B cell (primary cell): Measurements from ENCODE around the gene UBA7. TPM values are rescaled to one million over a fixed set of nuclear protein-coding genes. Genes with fewer than 3 reads are reported as not detected.
A peak's percentile ranks its signal among the peaks of the same experiment; 100 is the strongest.

Source experiments
- ATAC-seq: fragments of 200-7000 bp; cut with Tn5 transposase; one replicate; pipeline ENCODE4 v1.10.0; 2021; ENCODE audit warnings: low read depth, mild to moderate bottlenecking, moderate number of reproducible peaks, moderate library complexity
- CTCF ChIA-PET: fragments of 350-600 bp; sonication (Branson Sonifier 250); formaldehyde crosslinking; loops from one replicate; lab custom pipeline; 2021; ENCODE audit warnings: antibody characterized with exemption, inconsistent platforms; lab: Charles Lee
- POLR2A ChIA-PET: fragments of 350-600 bp; sonication (Branson Sonifier 250); formaldehyde crosslinking; loops from one replicate; lab custom pipeline; 2021; ENCODE audit warnings: antibody characterized with exemption; lab: Charles Lee
- DNase-seq: peaks from one replicate; pipeline ENCODE4 v3.0.0; 2013
- H2AFZ ChIP-seq: 2 replicates; pipeline ENCODE4 v1.6.1; 2012; ENCODE audit warnings: mild to moderate bottlenecking, low read depth, low read length; ENCODE audit not compliant: insufficient read depth, poor library complexity, severe bottlenecking
- H3K27ac ChIP-seq, 2 donors: 1 replicate in 1 of 2; 2 replicates in 1 of 2; pipeline ENCODE4 v1.5.1; 2012 to 2013; ENCODE audit warnings: low read length in 2 of 2, mild to moderate bottlenecking in 2 of 2, moderate library complexity in 1 of 2
- H3K27me3 ChIP-seq, 4 experiments: fragments of 200-600 bp in 1 of 4; sonication (generic) in 1 of 4; replicated peaks in 1 of 4; 1 replicate in 2 of 4; 2 replicates in 2 of 4; pipeline versions ENCODE4 v1.6.1 to v1.7.0; 2013 to 2016; ENCODE audit warnings: low read length in 3 of 4, mild to moderate bottlenecking in 2 of 4, mixed read lengths in 1 of 4, moderate library complexity in 1 of 4; ENCODE audit not compliant: insufficient read depth in 4 of 4, control insufficient read depth in 3 of 4; ENCODE audit errors: control extremely low read depth in 1 of 4
- H3K36me3 ChIP-seq, 2 experiments: replicated peaks in 1 of 2; 1 replicate in 1 of 2; 2 replicates in 1 of 2; pipeline versions ENCODE4 v1.6.1 to v1.7.1; 2013; ENCODE audit warnings: low read length in 1 of 2; ENCODE audit not compliant: insufficient read depth in 2 of 2, control insufficient read depth in 1 of 2; ENCODE audit errors: control extremely low read depth in 1 of 2, extremely low read depth in 1 of 2
- H3K4me1 ChIP-seq, 2 donors: fragments of 200-600 bp in 1 of 2; sonication (generic) in 1 of 2; 1 replicate in 1 of 2; 2 replicates in 1 of 2; pipeline versions ENCODE4 v1.5.1 to v1.6.1; 2013 to 2017; ENCODE audit warnings: low read length in 2 of 2; ENCODE audit not compliant: control insufficient read depth in 2 of 2, insufficient read depth in 2 of 2
- H3K4me2 ChIP-seq: replicated peaks from 2 replicates; pipeline ENCODE3; 2012; ENCODE audit warnings: mild to moderate bottlenecking, low read depth, low read length; ENCODE audit not compliant: poor library complexity, severe bottlenecking
- H3K4me3 ChIP-seq, 5 experiments: fragments of 200-600 bp in 1 of 5; sonication (generic) in 1 of 5; 1 replicate in 3 of 5; 2 replicates in 2 of 5; pipeline versions ENCODE4 v1.5.1 to v1.7.0; 2011 to 2016; ENCODE audit warnings: low read length in 4 of 5, mild to moderate bottlenecking in 4 of 5, low read depth in 2 of 5, control low read depth in 1 of 5, moderate library complexity in 1 of 5; ENCODE audit not compliant: insufficient read depth in 1 of 5; ENCODE audit errors: control extremely low read depth in 1 of 5, extremely low read depth in 1 of 5
- H3K79me2 ChIP-seq: fragments of 200-600 bp; sonication (generic); one replicate; pipeline ENCODE4 v1.6.0; 2016; ENCODE audit warnings: low read length; ENCODE audit not compliant: control insufficient read depth, insufficient read depth
- H3K9ac ChIP-seq: fragments of 200-600 bp; sonication (generic); 2 replicates; pipeline ENCODE4 v1.6.1; 2017; ENCODE audit warnings: mild to moderate bottlenecking, low read length, moderate library complexity
- H3K9me3 ChIP-seq, 3 donors: one replicate each; pipeline versions ENCODE4 v1.6.1 to v1.7.1; 2013; ENCODE audit warnings: low read length in 2 of 3; ENCODE audit not compliant: control insufficient read depth in 2 of 3, insufficient read depth in 1 of 3; ENCODE audit errors: control extremely low read depth in 1 of 3
- H4K20me1 ChIP-seq: 2 replicates; pipeline ENCODE4 v1.6.0; 2012; ENCODE audit warnings: mild to moderate bottlenecking, low read length; ENCODE audit not compliant: insufficient read depth, control insufficient read depth, poor library complexity, severe bottlenecking
- H3K27ac Mint-ChIP-seq: one replicate; pipeline ENCODE4 v1.8.0; 2021; ENCODE audit warnings: mixed read lengths
- H3K27me3 Mint-ChIP-seq: one replicate; pipeline ENCODE4 v1.8.0; 2021; ENCODE audit warnings: mixed read lengths
- H3K4me1 Mint-ChIP-seq: one replicate; pipeline ENCODE4 v1.8.0; 2021; ENCODE audit warnings: mixed read lengths
- H3K4me3 Mint-ChIP-seq: one replicate; pipeline ENCODE4 v1.8.0; 2021; ENCODE audit warnings: mixed read lengths
- H3K9me3 Mint-ChIP-seq: one replicate; pipeline ENCODE4 v1.8.0; 2022; ENCODE audit warnings: mixed read lengths; ENCODE audit not compliant: insufficient read depth
- CTCF ChIP-seq: fragments of 200-600 bp; IDR thresholded peaks from one replicate; pipeline ENCODE4 v1.8.0; 2022; ENCODE audit warnings: antibody characterized with exemption, mild to moderate bottlenecking
- EZH2 ChIP-seq: IDR thresholded peaks from 2 replicates; pipeline ENCODE4 v1.6.1; 2012; ENCODE audit warnings: borderline replicate concordance, low read depth, mild to moderate bottlenecking, moderate library complexity, low read length; ENCODE audit not compliant: insufficient read depth, poor library complexity, severe bottlenecking
- WGBS: methylation state at CpG from one replicate; pipeline ENCODE4 v1.1.5; 2013; ENCODE audit warnings: missing lambda C conversion rate; ENCODE audit not compliant: insufficient coverage; 5-methylcytosine and 5-hydroxymethylcytosine counted together
- intact Hi-C: fragments of 100-400 bp; cut with micrococcal nuclease; formaldehyde crosslinking; loops from one replicate; pipeline ENCODE4 v1.10.0; 2022
- polyA plus RNA-seq: library from polyadenylated mRNA; depleted of rRNA; stranded (reverse); fragments of >200 nt; gene quantifications from 2 replicates; pipeline ENCODE4 v1.2.3, GENCODE V29; 2012
- total RNA-seq, 2 donors: library from RNA; stranded (reverse); fragments of 120-200 nt in 1 of 2; gene quantifications; 1 replicate in 1 of 2; 2 replicates in 1 of 2; pipeline versions ENCODE4 v1.2.3 to v1.2.4, GENCODE V29; 2013 to 2022

UBA7 gene
- total and polyA plus RNA-seq, 2 donors (not counting 1 experiment from before 2014, with no cell fraction given) = 418 to 943 TPM

- TF ChIP-seq CTCF = peak; percentile 84
- no peak for TF ChIP-seq EZH2
- Mint-ChIP-seq H3K4me3 (peak within 1 kb of the TSS; percentile 86), H3K27me3 (peaks cover 5% of the 10 kb centered on the region), H3K4me1 (peaks cover 52% of the 10 kb centered on the region), H3K9me3 (no peaks in the 10 kb centered on the region), H3K27ac (peak within 1 kb of the TSS; percentile 98)
- H3K9ac ChIP-seq = peak within 1 kb of the TSS; percentile 98
- H2AFZ ChIP-seq = peak within 1 kb of the TSS; percentile 90
- peak within 1 kb of the TSS; percentile 91 to 97 for H3K27ac ChIP-seq
- POLR2A ChIA-PET = interaction anchor here (0.5 to 5.0 kb wide), 12 partner anchors 10 to 464 kb away, joined by 3 to 99 read pairs (median 5); partner anchors contain the start of genes AMIGO3, GMPPB, IP6K1 and UBA7
- peaks cover 42 to 47% of the 10 kb centered on the region in 2 donors for H3K4me1 ChIP-seq
- WGBS = under 1% methylated on average over 71 of the region's 71 CpGs
- no peaks in the 10 kb centered on the region for H3K9me3 ChIP-seq
- no peaks in the 10 kb centered on the region for H4K20me1 ChIP-seq
- DNase-seq = peak; percentile 94
- intact Hi-C loops = loop anchor here (1.0 to 5.0 kb wide), 8 partner anchors 17 to 424 kb away; partner anchors contain the start of genes AMIGO3, IP6K1, RBM6 and TRAIP
- peak within 1 kb of the TSS; percentile 99 for H3K4me2 ChIP-seq
- CTCF ChIA-PET = interaction anchor here (0.6 to 15.1 kb wide), 20 partner anchors 11 to 1491 kb away, joined by 3 to 547 read pairs (median 4); partner anchors contain the start of genes AMIGO3, GNAI2, IP6K1 and UBA7
- peaks cover 10% of the 10 kb centered on the region for H3K79me2 ChIP-seq
- ATAC-seq = peak; percentile 63
- peak within 1 kb of the TSS; percentile 73 to 99 (median 95) for H3K4me3 ChIP-seq
- peaks cover 0 to 6% of the 10 kb centered on the region in 2 experiments for H3K36me3 ChIP-seq
- peaks cover 0 to 3% (median 0%) of the 10 kb centered on the region in 4 experiments for H3K27me3 ChIP-seq
Measured at GRCh38 chr3:49802719-49803464, 10.9 kb downstream of the UBA7 start, which contains the start of gene INKA1. INKA1 (plus strand) TSS chr3:49803261; CDS start chr3:49803393, 132 bp downstream.
